ENCODE results near the gene CCDC170. TPM values are rescaled to one million over a fixed set of nuclear protein-coding genes. Genes with fewer than 3 reads are reported as not detected.

The CCDC170 gene
- total RNA-seq, 3 donors from 2014 or later (not counting 1 experiment from before 2014, with no cell fraction given), result 0.20 to 0.96 (median 0.25) TPM

- intact Hi-C loops (cut with micrococcal nuclease), result no loop called here
- TF ChIP-seq CTCF (IDR thresholded peaks at IDR 0.05), result no peak
- DNase-seq (no peak), ATAC-seq (no peak)
- no peaks in the 10 kb centered on the region for H3K9me3 ChIP-seq (ENCODE audit: control insufficient read depth, insufficient read depth, low read length)
- H3K4me1 ChIP-seq (ENCODE audit: control insufficient read depth, insufficient read depth, low read length), result no peaks in the 10 kb centered on the region
- H3K9me3 Mint-ChIP-seq, result no peaks in the 10 kb centered on the region
- no peak overlapping the region for H3K27ac Mint-ChIP-seq
- WGBS (ENCODE audit: insufficient coverage), result 67% methylated on average over 2 of the region's 3 CpGs
- no peaks in the 10 kb centered on the region for H3K36me3 Mint-ChIP-seq
- H3K4me1 Mint-ChIP-seq, result no peaks in the 10 kb centered on the region
- no peak overlapping the region for H3K27ac ChIP-seq (ENCODE audit: low read length)
- no peak overlapping the region for H3K4me3 Mint-ChIP-seq
- no peaks in the 10 kb centered on the region for H3K36me3 ChIP-seq (ENCODE audit: control insufficient read depth, insufficient read depth, low read length)
- H3K27me3 ChIP-seq (ENCODE audit: control insufficient read depth, insufficient read depth, low read length), result no peaks in the 10 kb centered on the region
- H3K4me3 ChIP-seq (ENCODE audit: low read length), result no peak overlapping the region
- H3K27me3 Mint-ChIP-seq (ENCODE audit: low read depth in 2 of 2), result peaks cover 0 to 10% of the 10 kb centered on the region in 2 donors
Observed at GRCh38 chr6:151634336-151634720, 140.5 kb downstream of the CCDC170 start.

- no peaks in the 10 kb centered on the region for H3K36me3 ChIP-seq (ENCODE audit: control insufficient read depth, insufficient read depth, low read length)
- H3K27ac Mint-ChIP-seq, result no peak overlapping the region
- no peaks in the 10 kb centered on the region for H3K4me1 Mint-ChIP-seq
- ATAC-seq (no peak), DNase-seq (no peak)
- H3K27me3 ChIP-seq (ENCODE audit: control insufficient read depth, insufficient read depth, low read length), result no peaks in the 10 kb centered on the region
- H3K4me3 ChIP-seq (ENCODE audit: low read length), result no peak overlapping the region
- H3K27me3 Mint-ChIP-seq (ENCODE audit: low read depth in 2 of 2), result peaks cover 0 to 6% of the 10 kb centered on the region in 2 donors
- TF ChIP-seq CTCF (IDR thresholded peaks at IDR 0.05), result no peak
- no peak overlapping the region for H3K27ac ChIP-seq (ENCODE audit: low read length)
- intact Hi-C loops (cut with micrococcal nuclease), result no loop called here
- peaks cover 2 to 5% of the 10 kb centered on the region in 2 donors for H3K9me3 Mint-ChIP-seq
- 94% methylated on average over 3 of the region's 3 CpGs for WGBS (ENCODE audit: insufficient coverage)
- H3K4me1 ChIP-seq (ENCODE audit: control insufficient read depth, insufficient read depth, low read length), result no peaks in the 10 kb centered on the region
- H3K36me3 Mint-ChIP-seq, result no peaks in the 10 kb centered on the region
- no peaks in the 10 kb centered on the region for H3K9me3 ChIP-seq (ENCODE audit: control insufficient read depth, insufficient read depth, low read length)
- no peak overlapping the region for H3K4me3 Mint-ChIP-seq
Observed at GRCh38 chr6:151635741-151636140, 141.9 kb downstream of the CCDC170 start.

GRCh38 chr6:151637814-151638213 is 144.0 kb downstream of the CCDC170 start:
- no peak overlapping the region for H3K27ac Mint-ChIP-seq
- intact Hi-C loops (cut with micrococcal nuclease), result no loop called here
- H3K9me3 Mint-ChIP-seq, result peaks cover 3 to 7% of the 10 kb centered on the region in 2 donors
- H3K27ac ChIP-seq (ENCODE audit: low read length), result no peak overlapping the region
- no peaks in the 10 kb centered on the region for H3K4me1 Mint-ChIP-seq
- no peaks in the 10 kb centered on the region for H3K4me1 ChIP-seq (ENCODE audit: control insufficient read depth, insufficient read depth, low read length)
- no peaks in the 10 kb centered on the region for H3K36me3 ChIP-seq (ENCODE audit: control insufficient read depth, insufficient read depth, low read length)
- no peaks in the 10 kb centered on the region for H3K27me3 ChIP-seq (ENCODE audit: control insufficient read depth, insufficient read depth, low read length)
- 90% methylated on average over 2 of the region's 3 CpGs for WGBS (ENCODE audit: insufficient coverage)
- peaks cover 0 to 3% of the 10 kb centered on the region in 2 donors for H3K27me3 Mint-ChIP-seq (ENCODE audit: low read depth in 2 of 2)
- no peak for TF ChIP-seq CTCF (IDR thresholded peaks at IDR 0.05)
- no peaks in the 10 kb centered on the region for H3K9me3 ChIP-seq (ENCODE audit: control insufficient read depth, insufficient read depth, low read length)
- H3K36me3 Mint-ChIP-seq, result no peaks in the 10 kb centered on the region
- no peak overlapping the region for H3K4me3 Mint-ChIP-seq
- DNase-seq (no peak), ATAC-seq (no peak)
- no peak overlapping the region for H3K4me3 ChIP-seq (ENCODE audit: low read length)

- ATAC-seq, result no peak
- no peak overlapping the region for H3K27ac ChIP-seq (ENCODE audit: low read length)
- TF ChIP-seq CTCF (IDR thresholded peaks at IDR 0.05), result no peak
- no peak overlapping the region for H3K27ac Mint-ChIP-seq
- no peak overlapping the region for H3K4me3 Mint-ChIP-seq
- H3K9me3 ChIP-seq (ENCODE audit: control insufficient read depth, insufficient read depth, low read length), result no peaks in the 10 kb centered on the region
- H3K27me3 ChIP-seq (ENCODE audit: control insufficient read depth, insufficient read depth, low read length), result no peaks in the 10 kb centered on the region
- peaks cover 0 to 3% of the 10 kb centered on the region in 2 donors for H3K27me3 Mint-ChIP-seq (ENCODE audit: low read depth in 2 of 2)
- H3K4me1 Mint-ChIP-seq, result no peaks in the 10 kb centered on the region
- H3K4me3 ChIP-seq (ENCODE audit: low read length), result no peak overlapping the region
- peaks cover 3 to 7% of the 10 kb centered on the region in 2 donors for H3K9me3 Mint-ChIP-seq
- no peaks in the 10 kb centered on the region for H3K36me3 Mint-ChIP-seq
- no CpG with 5 or more reads among the region's 1 CpG for WGBS (ENCODE audit: insufficient coverage)
- H3K4me1 ChIP-seq (ENCODE audit: control insufficient read depth, insufficient read depth, low read length), result no peaks in the 10 kb centered on the region
- DNase-seq, result no peak
- intact Hi-C loops (cut with micrococcal nuclease), result no loop called here
- H3K36me3 ChIP-seq (ENCODE audit: control insufficient read depth, insufficient read depth, low read length), result no peaks in the 10 kb centered on the region
Observed at GRCh38 chr6:151639750-151640149, 145.9 kb downstream of the CCDC170 start.
